Measurements from ENCODE around the gene ULK4.

DNA sequence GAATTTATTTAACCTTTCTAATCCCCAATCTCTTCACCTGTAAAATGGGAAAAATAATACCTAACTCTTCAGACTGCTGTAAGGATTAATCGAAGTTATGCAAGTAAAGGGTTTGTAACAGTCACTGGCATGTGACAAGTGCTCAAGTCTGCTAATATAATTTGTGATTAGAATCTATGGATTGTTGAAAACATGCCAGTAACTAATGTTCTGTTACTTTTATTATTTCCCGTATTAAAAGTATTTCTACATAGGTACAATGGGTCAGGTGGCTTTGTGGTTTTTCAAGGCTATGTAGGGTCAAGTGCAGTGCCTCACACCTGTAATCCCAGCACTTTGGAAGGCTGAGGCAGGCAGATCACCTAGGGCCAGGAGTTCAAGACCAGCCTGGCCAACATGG lies 29.4 kb downstream of the ULK4 start:
- TF ChIP-seq, protein P1, sequence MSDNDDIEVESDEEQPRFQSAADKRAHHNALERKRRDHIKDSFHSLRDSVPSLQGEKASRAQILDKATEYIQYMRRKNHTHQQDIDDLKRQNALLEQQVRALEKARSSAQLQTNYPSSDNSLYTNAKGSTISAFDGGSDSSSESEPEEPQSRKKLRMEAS (IDR thresholded peaks at IDR 0.05; ENCODE audit: low read depth, low read length): no peak
- no peak for TF ChIP-seq CTCF (IDR thresholded peaks at IDR 0.05; ENCODE audit: low read depth, low read length)
- no peak for TF ChIP-seq POLR2A (IDR thresholded peaks at IDR 0.05; ENCODE audit: extremely low read depth, insufficient read length)
- no peak for TF ChIP-seq MYC (IDR thresholded peaks at IDR 0.05; ENCODE audit: low read depth, low read length)

All from NB4 (cell line).